IMR-90 (cell line): Measurements from ENCODE around the gene CYTH1. TPM values are rescaled to one million over a fixed set of nuclear protein-coding genes. Genes with fewer than 3 reads are reported as not detected.

ENCODE experiments used
- ATAC-seq: fragments of 200-7000 bp; cut with Tn5 transposase; 2 replicates; pipeline ENCODE4 v1.9.1; 2020; ENCODE audit warnings: low read depth, mild to moderate bottlenecking, moderate library complexity
- BruUV-seq: library from RNA; stranded (reverse); fragments of 400-500 nt; replicated peaks from 2 replicates; lab custom pipeline; 2021; lab: Mats Ljungman, UMichigan
- CTCF ChIA-PET: fragments of 300-600 bp; formaldehyde crosslinking; extraction: SDS; loops from one replicate; lab custom pipeline; 2021; ENCODE audit warnings: antibody characterized with exemption; lab: Yijun Ruan, JAX
- POLR2A ChIA-PET: fragments of 300-600 bp; sonication (Branson Sonifier 250); formaldehyde crosslinking; loops from one replicate; lab custom pipeline; 2022; ENCODE audit warnings: antibody characterized with exemption; ENCODE audit not compliant: unreplicated experiment; lab: Charles Lee
- DNase-seq: peaks from one replicate; pipeline ENCODE4 v3.0.0; 2013
- H2AFZ ChIP-seq: replicated peaks from 2 replicates; pipeline ENCODE3; 2013; ENCODE audit warnings: low read length, mild to moderate bottlenecking; ENCODE audit not compliant: poor library complexity
- H2AK5ac ChIP-seq: 2 replicates; pipeline ENCODE4 v1.6.1; 2013; ENCODE audit warnings: low read depth, low read length, inconsistent platforms
- H2AK9ac ChIP-seq: replicated peaks from 2 replicates; pipeline ENCODE3; 2013; ENCODE audit warnings: mild to moderate bottlenecking, low read depth, low read length, moderate library complexity; ENCODE audit not compliant: poor library complexity
- H2BK120ac ChIP-seq: 2 replicates; pipeline ENCODE4 v1.6.1; 2013; ENCODE audit warnings: low read depth, low read length, inconsistent platforms
- H2BK15ac ChIP-seq: 3 replicates; pipeline ENCODE4 v1.6.1; 2013; ENCODE audit warnings: low read depth, low read length, inconsistent platforms
- H2BK20ac ChIP-seq: 2 replicates; pipeline ENCODE4 v1.6.1; 2013; ENCODE audit warnings: low read depth, mild to moderate bottlenecking, inconsistent platforms, low read length, moderate library complexity
- H2BK5ac ChIP-seq: 2 replicates; pipeline ENCODE4 v1.6.1; 2013; ENCODE audit warnings: mild to moderate bottlenecking, low read depth, low read length, inconsistent platforms; ENCODE audit not compliant: poor library complexity, severe bottlenecking
- H3K14ac ChIP-seq: replicated peaks from 2 replicates; pipeline ENCODE4 v1.6.1; 2013; ENCODE audit warnings: low read depth, low read length, inconsistent platforms
- H3K18ac ChIP-seq: 2 replicates; pipeline ENCODE4 v1.6.1; 2013; ENCODE audit warnings: low read depth, low read length, control low read depth
- H3K23ac ChIP-seq: 2 replicates; pipeline ENCODE4 v1.6.1; 2013; ENCODE audit warnings: low read depth, low read length, inconsistent platforms
- H3K27ac ChIP-seq: 2 replicates; pipeline ENCODE4 v1.5.1; 2013; ENCODE audit warnings: mild to moderate bottlenecking, control low read depth, low read length; ENCODE audit not compliant: insufficient read depth
- H3K27me3 ChIP-seq: 2 replicates; pipeline ENCODE4 v1.6.1; 2013; ENCODE audit warnings: low read length; ENCODE audit not compliant: control insufficient read depth, insufficient read depth
- H3K36me3 ChIP-seq: 2 replicates; pipeline ENCODE4 v1.6.1; 2013; ENCODE audit warnings: low read length, mixed read lengths; ENCODE audit not compliant: control insufficient read depth, insufficient read depth
- H3K4ac ChIP-seq: 2 replicates; pipeline ENCODE4 v1.6.1; 2013; ENCODE audit warnings: low read depth, low read length, inconsistent platforms
- H3K4me1 ChIP-seq: 2 replicates; pipeline ENCODE4 v1.6.1; 2013; ENCODE audit warnings: low read length, mixed read lengths; ENCODE audit not compliant: control insufficient read depth, insufficient read depth
- H3K4me2 ChIP-seq: 2 replicates; pipeline ENCODE4 v1.6.1; 2013; ENCODE audit warnings: low read depth, mild to moderate bottlenecking, control low read depth, low read length, moderate library complexity
- H3K4me3 ChIP-seq: 2 replicates; pipeline ENCODE4 v1.5.1; 2013; ENCODE audit warnings: low read depth, mild to moderate bottlenecking, control low read depth, low read length, moderate library complexity; ENCODE audit not compliant: insufficient read depth
- H3K56ac ChIP-seq: 2 replicates; pipeline ENCODE4 v1.6.1; 2013; ENCODE audit warnings: low read length, inconsistent platforms; ENCODE audit not compliant: insufficient read depth; ENCODE audit errors: extremely low read depth
- H3K79me1 ChIP-seq, 2 experiments: 2 replicates each; pipeline ENCODE4 v1.6.1; 2013; ENCODE audit warnings: low read length in 2 of 2, inconsistent platforms in 1 of 2, low read depth in 1 of 2
- H3K9ac ChIP-seq: 2 replicates; pipeline ENCODE4 v1.6.1; 2013; ENCODE audit warnings: low read depth, low read length, control low read depth
- H3K9me1 ChIP-seq: 2 replicates; pipeline ENCODE4 v1.6.1; 2013; ENCODE audit warnings: low read length, inconsistent platforms; ENCODE audit not compliant: insufficient read depth
- H3K9me3 ChIP-seq: 2 replicates; pipeline ENCODE4 v1.6.1; 2013; ENCODE audit warnings: low read length; ENCODE audit not compliant: control insufficient read depth, insufficient read depth
- H4K20me1 ChIP-seq: 2 replicates; pipeline ENCODE4 v1.6.1; 2013; ENCODE audit warnings: low read length, inconsistent platforms; ENCODE audit not compliant: insufficient read depth
- H4K5ac ChIP-seq: 2 replicates; pipeline ENCODE4 v1.6.1; 2013; ENCODE audit warnings: mild to moderate bottlenecking, low read depth, low read length, control low read depth
- H4K8ac ChIP-seq, 2 experiments: 2 replicates each; pipeline ENCODE4 v1.6.1; 2013; ENCODE audit warnings: low read depth in 2 of 2, low read length in 2 of 2, control low read depth in 1 of 2, inconsistent platforms in 1 of 2
- H4K91ac ChIP-seq: 2 replicates; pipeline ENCODE4 v1.6.1; 2013; ENCODE audit warnings: low read depth, low read length, inconsistent platforms; ENCODE audit not compliant: insufficient read depth
- CEBPB ChIP-seq: IDR thresholded peaks from 2 replicates; pipeline ENCODE4 v1.6.1; 2012; ENCODE audit warnings: low read depth, low read length, improper control_type of control experiment
- CTCF ChIP-seq: conservative IDR thresholded peaks from 2 replicates; pipeline ENCODE4 v1.5.1; 2012; ENCODE audit warnings: mild to moderate bottlenecking, low read depth, low read length, improper control_type of control experiment
- ELK1 ChIP-seq: fragments of 150-350 bp; IDR thresholded peaks from 2 replicates; pipeline ENCODE4 v1.6.1; 2016; ENCODE audit warnings: low read depth, mild to moderate bottlenecking, low read length, moderate library complexity, borderline replicate concordance
- FOS ChIP-seq: fragments of 150-350 bp; IDR thresholded peaks from 2 replicates; pipeline ENCODE4 v1.6.1; 2016; ENCODE audit warnings: low read depth, low read length
- MAZ ChIP-seq: IDR thresholded peaks from 2 replicates; pipeline ENCODE4 v1.6.1; 2012; ENCODE audit warnings: low read depth, mild to moderate bottlenecking, low read length, improper control_type of control experiment, moderate library complexity, borderline replicate concordance
- MXI1 ChIP-seq: IDR thresholded peaks from 2 replicates; pipeline ENCODE4 v1.6.1; 2012; ENCODE audit warnings: low read depth, mild to moderate bottlenecking, low read length, moderate library complexity, borderline replicate concordance
- NFE2L2 ChIP-seq: fragments of 150-350 bp; IDR thresholded peaks from 2 replicates; pipeline ENCODE4 v1.6.1; 2016; ENCODE audit warnings: low read depth, mild to moderate bottlenecking, low read length
- RFX5 ChIP-seq: IDR thresholded peaks from 2 replicates; pipeline ENCODE4 v1.8.0; 2012; ENCODE audit warnings: low read depth, mild to moderate bottlenecking, low read length, moderate library complexity
- SMC3 ChIP-seq: fragments of 150-350 bp; IDR thresholded peaks from 2 replicates; pipeline ENCODE4 v1.6.1; 2016; ENCODE audit warnings: low read depth, mild to moderate bottlenecking, antibody characterized with exemption, low read length, moderate library complexity
- USF2 ChIP-seq: fragments of 150-350 bp; IDR thresholded peaks from 2 replicates; pipeline ENCODE4 v1.6.1; 2017; ENCODE audit warnings: mild to moderate bottlenecking, antibody characterized with exemption, low read length, low read depth
- WGBS, 2 experiments: methylation state at CpG; one replicate each; pipeline versions ENCODE4 v1.1.5 to v1.1.7; 2013; ENCODE audit warnings: missing lambda C conversion rate in 2 of 2; ENCODE audit not compliant: insufficient read length in 1 of 2; ENCODE audit errors: extremely low coverage in 2 of 2; 5-methylcytosine and 5-hydroxymethylcytosine counted together
- dilution Hi-C: fragments of 300-500 bp; cut with HindIII; formaldehyde crosslinking; loops from one replicate; pipeline ENCODE4 v1.14.3; 2018; ENCODE audit warnings: low sequenced_read_pairs; ENCODE audit not compliant: unreplicated experiment
- in situ Hi-C: fragments of 300-500 bp; cut with MboI; formaldehyde crosslinking; loops from 3 replicates; pipeline ENCODE4 v1.14.3; 2019; ENCODE audit warnings: low sequenced_read_pairs, inconsistent platforms, mixed read lengths
- intact Hi-C: fragments of 100-400 bp; cut with micrococcal nuclease; formaldehyde crosslinking; loops from 2 replicates; pipeline ENCODE4 v1.10.0; 2022
- polyA plus RNA-seq, 3 experiments: library from polyadenylated mRNA; depleted of rRNA; stranded (reverse); fragments of >200 nt; gene quantifications; 2 replicates each; pipeline ENCODE4 v1.2.3, GENCODE V29; 2012; ENCODE audit warnings: low replicate concordance in 1 of 3
- total RNA-seq: library from RNA; depleted of rRNA; stranded (reverse); fragments of >200 nt; gene quantifications from 2 replicates; pipeline ENCODE4 v1.2.3, GENCODE V29; 2012

Gene CYTH1
- total and polyA plus RNA-seq, 2 of the 4 experiments (the other 2 are of a cell fraction), result 7.9 to 12.4 TPM

- H3K36me3 ChIP-seq, result no peaks in the 10 kb centered on the region
- no peaks in the 10 kb centered on the region for H3K9me3 ChIP-seq
- H2AFZ ChIP-seq, result no peak overlapping the region
- H4K5ac ChIP-seq, result no peak overlapping the region
- in situ Hi-C loops (no loop called here), dilution Hi-C loops (no loop called here), intact Hi-C loops (no loop called here)
- no peak overlapping the region for H2AK9ac ChIP-seq
- no peak overlapping the region for H3K4ac ChIP-seq
- no peak overlapping the region for H3K9ac ChIP-seq
- POLR2A ChIA-PET, result no interaction called here
- no TSS peak for BruUV-seq
- H3K23ac ChIP-seq, result no peak overlapping the region
- H3K4me1 ChIP-seq, result peaks cover 19% of the 10 kb centered on the region
- CTCF ChIA-PET, result no interaction called here
- no peak for DNase-seq
- H3K27ac ChIP-seq, result no peak overlapping the region
- no peak overlapping the region for H2BK5ac ChIP-seq
- H2BK120ac ChIP-seq, result no peak overlapping the region
- H3K14ac ChIP-seq, result no peak overlapping the region
- H3K4me2 ChIP-seq, result no peak overlapping the region
- no peaks in the 10 kb centered on the region for H3K27me3 ChIP-seq
- peaks cover 12% of the 10 kb centered on the region; the same call in 1 of the 2 replicates for H3K9me1 ChIP-seq
- 94% methylated on average over 6 of the region's 13 CpGs; no CpG with 5 or more reads in 1 of the 2 experiments for WGBS, 2 experiments
- H4K8ac ChIP-seq, result no peak overlapping the region
- no peak overlapping the region for H4K91ac ChIP-seq
- peaks cover 22 to 45% of the 10 kb centered on the region in 2 experiments for H3K79me1 ChIP-seq
- H3K56ac ChIP-seq, result no peak overlapping the region
- H2BK20ac ChIP-seq, result no peak overlapping the region
- peaks cover 37% of the 10 kb centered on the region for H4K20me1 ChIP-seq
- H2BK15ac ChIP-seq, result no peak overlapping the region
- TF ChIP-seq NFE2L2 (no peak), FOS (no peak), RFX5 (no peak), CEBPB (no peak), MAZ (no peak), USF2 (no peak), MXI1 (no peak), SMC3 (no peak), CTCF (no peak), ELK1 (no peak)
- no peak overlapping the region for H3K18ac ChIP-seq
- no peak overlapping the region for H2AK5ac ChIP-seq
- H3K4me3 ChIP-seq, result no peak overlapping the region
- no peak for ATAC-seq
These were observed 55.6 kb downstream of the CYTH1 start for GRCh38 chr17:78726513-78726912.
